HG02884 (cell line): ENCODE measurements around the gene HOGA1.

Source experiments
- ATAC-seq: cut with Tn5 transposase; IDR thresholded peaks from one replicate; pipeline ENCODE4 v1.9.1; 2021; ENCODE audit warnings: mild to moderate bottlenecking, moderate library complexity; ENCODE audit not compliant: unreplicated experiment

Gene HOGA1

DNA sequence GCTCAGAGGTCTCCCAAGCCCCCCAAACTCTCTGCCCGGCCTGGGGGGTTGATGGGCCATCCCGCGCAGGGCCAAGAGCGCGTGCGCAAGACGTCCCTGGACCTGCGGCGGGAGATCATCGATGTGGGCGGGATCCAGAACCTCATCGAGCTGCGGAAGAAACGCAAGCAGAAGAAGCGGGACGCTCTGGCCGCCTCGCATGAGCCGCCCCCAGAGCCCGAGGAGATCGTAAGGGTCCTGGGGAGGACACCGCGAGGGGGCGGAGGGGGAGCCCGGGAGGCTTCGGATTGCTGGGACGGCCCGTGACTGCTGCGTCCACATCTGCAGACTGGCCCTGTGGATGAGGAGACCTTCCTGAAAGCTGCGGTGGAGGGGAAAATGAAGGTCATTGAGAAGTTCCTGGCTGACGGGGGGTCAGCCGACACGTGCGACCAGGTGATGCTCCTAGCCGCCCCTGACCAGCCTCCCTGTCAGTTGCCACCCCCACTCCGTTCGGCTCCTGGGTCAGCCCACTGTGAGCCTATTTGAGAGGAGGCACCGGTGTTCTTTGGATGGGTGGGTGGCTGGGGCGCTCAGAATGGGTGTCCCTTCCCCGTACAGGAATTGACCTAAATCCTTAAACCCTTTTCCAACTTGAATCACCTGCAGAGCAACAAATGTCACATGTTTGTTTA, 5.9 kb upstream of the HOGA1 start:
- ATAC-seq: no peak

DNA sequence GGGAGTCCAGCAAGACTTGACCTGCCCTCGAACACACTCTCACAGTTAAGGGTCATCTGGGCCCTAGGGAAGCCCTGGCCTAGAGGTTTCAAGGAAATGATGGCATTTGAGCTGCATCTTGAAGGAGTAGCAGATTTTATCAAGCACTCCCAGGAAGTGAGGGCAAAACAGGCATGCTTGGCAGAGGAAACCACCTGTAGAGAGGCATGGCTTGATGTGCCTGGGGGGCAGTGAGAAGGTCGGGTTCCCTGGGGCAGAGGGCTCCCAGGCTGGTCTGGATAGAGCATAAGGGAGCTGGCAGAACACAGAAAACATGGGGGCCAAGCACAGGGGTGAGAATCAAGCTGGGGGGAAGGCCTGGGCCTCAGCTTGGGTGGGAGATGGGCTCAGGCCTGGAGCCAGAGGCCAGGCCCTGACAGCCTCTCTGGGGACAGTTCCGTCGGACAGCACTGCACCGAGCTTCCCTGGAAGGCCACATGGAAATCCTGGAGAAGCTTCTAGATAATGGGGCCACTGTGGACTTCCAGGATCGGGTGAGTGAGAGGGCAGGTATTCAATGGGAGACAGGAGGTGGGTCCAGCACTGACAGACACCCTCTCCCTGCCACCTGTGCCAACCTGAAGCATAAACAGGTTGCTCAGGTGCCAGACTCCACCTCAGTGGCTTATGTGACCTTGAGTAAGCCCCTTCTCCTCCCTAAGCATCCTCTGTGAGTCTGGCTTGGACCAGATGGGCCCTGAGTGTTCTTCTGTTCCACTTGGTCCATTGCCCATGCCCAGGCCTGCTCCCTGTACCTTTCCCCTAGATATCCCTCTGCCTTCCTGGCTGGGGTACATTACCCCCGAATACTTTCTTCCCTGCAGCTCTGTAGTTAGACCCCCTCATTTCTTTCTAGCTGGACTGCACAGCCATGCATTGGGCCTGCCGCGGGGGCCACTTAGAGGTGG, 3.5 kb upstream of the HOGA1 start:
- no peak for ATAC-seq

DNA sequence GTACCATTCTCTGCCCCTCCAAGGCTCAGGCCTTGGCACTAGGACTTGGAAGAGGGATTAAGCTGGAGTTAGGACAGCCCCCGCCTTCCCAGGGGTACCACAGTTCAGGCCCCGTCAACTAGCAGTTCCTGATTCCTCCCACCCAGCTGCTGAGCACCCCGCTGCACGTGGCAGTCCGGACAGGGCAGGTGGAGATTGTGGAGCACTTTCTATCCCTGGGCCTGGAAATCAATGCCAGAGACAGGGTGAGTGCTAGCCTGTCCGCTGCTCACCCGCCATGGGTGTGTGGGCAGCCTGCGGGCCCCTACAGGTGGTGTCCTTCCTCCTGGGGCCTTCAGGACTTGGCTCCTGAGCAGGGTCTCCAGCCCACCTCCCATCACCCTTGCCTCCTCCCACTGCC, 2.0 kb upstream of the HOGA1 start:
- ATAC-seq: no peak

DNA sequence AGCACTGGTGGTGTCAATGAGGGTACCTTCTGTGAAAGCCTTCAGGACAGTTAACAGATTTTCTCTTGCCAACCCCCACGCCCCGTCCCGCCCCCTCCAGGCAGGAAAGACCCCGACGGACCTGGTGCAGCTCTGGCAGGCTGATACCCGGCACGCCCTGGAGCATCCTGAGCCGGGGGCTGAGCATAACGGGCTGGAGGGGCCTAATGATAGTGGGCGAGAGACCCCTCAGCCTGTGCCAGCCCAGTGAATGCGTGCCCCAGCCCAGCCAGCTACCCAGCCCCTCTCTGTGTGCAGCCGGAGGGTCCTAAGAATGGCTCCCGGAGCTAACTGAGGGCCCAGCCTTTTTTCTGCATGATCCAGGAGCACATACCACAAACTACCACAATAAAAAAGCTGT, 713 bp upstream of the HOGA1 start:
- ATAC-seq: no peak

DNA sequence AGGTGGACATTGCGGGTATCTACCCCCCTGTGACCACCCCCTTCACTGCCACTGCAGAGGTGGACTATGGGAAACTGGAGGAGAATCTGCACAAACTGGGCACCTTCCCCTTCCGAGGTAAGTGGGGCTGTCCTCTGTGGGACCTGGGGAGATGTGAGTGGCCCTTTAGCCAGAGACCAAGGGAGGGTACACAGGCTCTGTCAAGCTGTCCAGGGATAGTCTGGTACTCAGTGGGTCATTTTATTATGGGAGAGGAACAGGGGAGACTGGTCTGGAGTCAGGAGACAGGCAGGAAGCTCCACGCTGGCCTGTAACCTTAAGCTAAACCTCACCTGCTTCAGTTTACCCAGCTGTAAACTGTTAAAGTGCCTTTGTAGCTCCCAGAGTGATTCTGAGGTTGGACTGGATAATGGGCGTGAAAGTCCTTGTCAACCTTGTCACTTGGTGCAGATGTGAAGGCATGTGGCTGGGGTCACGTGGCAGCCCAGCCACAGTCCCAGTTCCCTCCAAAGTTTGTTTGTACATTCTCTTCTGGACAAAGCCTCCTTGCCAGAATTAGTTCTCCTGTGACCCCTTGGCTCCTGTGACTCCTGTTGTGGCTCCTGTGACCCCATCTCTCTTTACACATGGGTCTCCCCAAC, 729 bp downstream of the HOGA1 start:
- ATAC-seq: no peak

DNA sequence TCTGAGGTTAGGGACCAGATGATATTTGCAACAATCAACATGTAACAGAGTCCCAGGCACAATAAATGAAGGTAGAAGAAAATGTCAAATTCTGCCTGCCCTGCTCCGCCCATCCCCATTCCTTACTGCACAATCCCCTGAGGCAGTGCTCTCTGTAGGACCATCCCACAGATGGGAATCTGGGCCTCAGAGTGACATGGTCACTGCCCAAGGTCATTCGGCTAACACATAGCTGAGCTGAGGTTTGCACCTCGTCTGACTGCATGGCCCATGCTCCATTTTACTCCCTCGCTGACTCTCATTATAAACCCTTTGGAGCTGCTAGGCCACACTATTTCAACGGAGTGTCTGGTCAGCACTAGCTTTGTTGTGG, 1.2 kb downstream of the HOGA1 start:
- ATAC-seq: no peak

DNA sequence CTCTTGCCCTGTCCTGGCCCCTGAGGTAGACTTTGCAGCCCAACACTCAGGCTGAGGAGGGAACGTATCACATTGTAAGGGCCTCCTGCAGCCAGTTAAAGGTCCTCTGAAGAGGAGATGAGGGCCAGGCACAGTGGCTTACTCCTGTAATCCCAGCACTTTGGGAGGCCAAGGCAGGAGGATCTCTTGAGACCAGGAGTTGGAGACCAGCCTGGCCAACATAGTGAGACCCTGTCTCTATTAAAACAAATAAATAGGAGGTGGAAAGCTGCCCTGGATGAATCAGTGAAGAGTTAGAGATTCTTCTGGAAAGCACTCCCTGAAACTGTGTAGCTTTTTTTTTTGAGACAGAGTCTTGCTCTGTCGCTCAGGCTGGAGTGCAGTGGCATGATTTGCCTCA, 3.0 kb downstream of the HOGA1 start:
- ATAC-seq: no peak

DNA sequence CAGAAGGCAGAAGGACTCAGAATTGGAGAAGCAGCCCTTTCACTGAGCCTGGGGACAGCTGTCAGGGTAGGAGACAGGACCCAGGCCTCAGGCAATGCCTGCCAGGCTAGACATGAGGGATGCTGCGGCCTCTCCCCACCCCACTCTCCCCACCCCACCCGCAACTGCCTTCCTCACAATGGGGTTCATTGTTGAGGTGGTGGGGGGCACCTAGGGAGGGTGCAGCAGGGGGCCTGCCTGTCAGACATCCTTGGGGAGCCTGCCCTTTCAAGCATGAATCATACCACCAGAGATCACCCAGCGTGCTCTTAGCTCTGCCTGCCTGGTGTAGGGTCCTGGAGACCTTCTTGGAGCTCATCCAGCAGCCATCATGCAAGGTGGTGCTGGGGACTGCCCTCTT, 5.3 kb downstream of the HOGA1 start, which contains the start of gene C10orf62:
C10orf62 (plus strand) TSS at position 243 of the 400 bp plus-strand sequence. CDS start 177 bp downstream, outside the sequence.
- ATAC-seq: no peak

DNA sequence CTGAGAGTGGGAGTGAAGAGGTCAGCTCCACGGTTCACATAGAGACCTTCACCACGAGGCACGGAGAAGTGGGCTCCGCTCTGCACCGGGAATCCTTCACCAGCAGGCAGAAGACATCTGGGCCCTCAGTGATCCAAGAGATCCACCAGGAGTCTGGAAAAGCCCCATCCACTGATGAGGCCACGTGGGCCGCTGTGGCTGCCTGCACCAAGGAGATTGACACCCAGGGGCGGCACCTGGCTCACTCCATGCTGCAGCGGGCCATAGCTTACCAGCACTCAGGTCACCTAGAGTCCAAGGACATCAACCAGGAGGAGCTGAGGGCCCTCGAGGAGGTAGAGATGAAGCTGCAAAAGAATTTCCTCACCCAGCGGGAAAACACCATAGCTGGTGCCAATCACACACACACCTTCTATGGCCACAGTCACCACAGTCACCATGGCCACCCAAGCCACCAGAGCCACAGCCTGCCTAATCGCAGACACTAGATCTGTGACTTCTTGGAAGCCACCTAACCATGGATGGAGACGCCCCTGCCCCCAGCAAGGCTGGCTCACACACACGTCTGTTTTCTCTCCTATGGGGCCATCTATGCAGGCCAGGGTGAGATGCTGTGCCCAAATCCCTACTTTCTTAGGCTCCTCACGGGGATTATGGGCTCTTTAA, 6.0 kb downstream of the HOGA1 start:
- no peak for ATAC-seq

DNA sequence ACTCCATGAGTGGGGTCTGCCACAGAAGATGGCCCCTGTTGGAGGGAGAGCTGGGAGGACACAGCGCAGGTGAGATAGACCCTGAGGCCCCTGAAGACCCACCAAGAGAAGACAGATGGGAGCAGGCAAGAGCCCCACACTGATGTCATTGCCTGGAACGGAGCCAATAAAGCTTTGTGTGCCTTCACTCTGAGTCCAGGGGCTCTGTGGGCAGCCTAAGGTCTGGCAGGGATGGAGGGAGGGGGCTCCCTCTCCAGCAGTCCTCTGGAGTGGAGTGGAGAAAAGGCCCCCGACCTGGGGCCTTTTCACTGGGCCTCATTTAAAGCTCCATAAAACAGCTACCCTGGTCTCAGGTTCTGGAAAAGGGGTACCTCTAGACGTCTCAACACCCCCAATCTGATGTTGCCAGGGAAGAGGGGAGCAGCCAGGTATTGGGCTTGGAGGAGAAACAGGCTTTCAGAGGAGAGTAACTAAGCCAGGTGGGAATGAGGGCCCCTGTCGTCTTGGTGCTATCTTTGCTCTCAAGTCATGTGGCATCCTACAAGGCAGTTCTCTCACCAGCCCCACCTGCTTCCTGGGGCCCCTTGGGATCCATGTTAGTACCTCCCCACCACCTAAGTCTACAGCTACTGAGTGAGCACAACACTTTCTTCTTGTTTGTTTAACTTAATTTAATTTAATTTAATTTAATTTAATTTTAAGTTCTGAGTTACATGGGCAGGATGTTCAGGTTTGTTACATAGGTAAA, 6.7 kb downstream of the HOGA1 start:
- no peak for ATAC-seq

DNA sequence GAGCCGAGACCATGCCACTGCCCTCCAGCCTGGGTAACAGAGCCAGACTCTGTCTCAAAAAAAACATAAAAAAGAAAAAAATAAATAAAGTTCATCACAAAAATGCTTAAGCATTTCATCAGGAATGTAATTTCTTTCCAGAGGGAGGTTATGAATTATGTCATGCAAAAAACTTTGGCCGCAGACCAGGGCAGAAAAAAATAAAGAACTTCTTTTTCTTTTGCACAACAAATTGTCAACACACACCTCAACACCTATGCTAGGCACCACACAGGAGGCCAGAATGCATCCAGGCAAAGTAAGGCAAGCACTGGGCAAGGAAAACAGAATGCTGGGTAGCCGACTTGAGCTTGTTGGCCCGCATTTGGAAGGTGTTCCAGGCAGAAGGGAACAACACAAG, 9.2 kb downstream of the HOGA1 start:
- ATAC-seq: no peak

DNA sequence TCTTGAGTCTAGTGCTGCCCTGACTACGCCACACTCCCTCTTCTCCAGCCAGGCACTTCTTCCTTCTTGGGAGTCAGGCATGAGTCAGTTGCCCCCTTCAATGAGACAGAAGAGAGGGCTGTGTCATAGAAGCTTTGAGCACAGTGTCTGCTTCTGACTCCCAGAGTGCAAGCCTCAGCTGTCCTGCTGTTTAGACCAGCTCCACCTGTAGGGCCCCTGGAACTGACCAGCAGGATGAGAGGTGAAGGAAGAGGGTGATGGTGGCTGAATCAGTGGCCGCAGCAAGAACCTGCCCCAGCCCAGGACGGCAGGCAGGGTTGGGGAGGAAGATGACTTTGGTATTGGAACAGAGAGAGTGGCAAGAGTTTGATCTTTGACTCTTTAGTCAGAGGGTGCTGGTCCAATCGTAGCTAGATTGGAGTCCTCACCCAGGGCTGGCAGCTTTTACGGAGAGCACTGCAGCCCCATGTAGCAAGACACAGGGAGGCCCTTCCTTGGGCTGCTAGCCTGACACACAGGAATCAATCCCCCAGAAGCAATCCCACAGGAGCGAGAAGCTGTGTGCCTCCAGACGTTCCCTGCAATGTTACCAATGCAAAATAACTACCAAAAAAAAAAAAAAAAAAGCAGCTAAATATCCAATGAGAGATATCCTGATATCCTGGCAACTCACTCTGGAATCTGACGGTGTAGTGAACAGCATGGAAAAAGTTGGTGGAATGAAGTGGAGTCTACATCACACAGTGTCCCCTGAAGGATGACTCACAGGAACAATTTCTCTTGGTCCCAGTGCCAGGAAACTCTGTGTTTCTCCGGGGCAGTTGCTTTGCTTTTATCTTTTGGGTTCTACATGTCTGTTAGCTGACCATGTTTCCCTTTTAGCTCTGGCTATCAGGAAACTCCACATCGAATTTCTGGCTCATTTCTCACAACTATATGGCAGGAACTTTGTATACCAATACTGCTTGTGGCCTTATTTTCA, 12.2 kb downstream of the HOGA1 start:
- no peak for ATAC-seq

DNA sequence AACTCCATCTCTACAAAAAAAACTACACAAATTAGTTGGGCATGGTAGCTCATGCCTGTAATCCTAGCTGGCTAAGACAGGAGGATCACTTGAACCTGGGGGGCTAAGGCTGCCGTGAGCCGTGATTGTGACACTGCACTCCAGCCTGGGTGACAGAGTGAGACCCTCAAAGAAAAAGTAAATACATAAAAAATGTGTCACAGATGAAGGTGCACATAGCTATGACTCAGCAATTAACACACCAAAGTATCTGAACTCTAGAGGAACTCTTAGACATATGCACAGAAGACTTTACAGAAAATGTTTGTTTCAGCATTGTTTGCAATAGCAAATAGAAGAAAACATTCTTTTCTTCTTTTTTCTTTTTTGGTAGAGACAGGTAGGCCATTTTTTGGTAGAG, 13.6 kb downstream of the HOGA1 start:
- ATAC-seq: no peak

DNA sequence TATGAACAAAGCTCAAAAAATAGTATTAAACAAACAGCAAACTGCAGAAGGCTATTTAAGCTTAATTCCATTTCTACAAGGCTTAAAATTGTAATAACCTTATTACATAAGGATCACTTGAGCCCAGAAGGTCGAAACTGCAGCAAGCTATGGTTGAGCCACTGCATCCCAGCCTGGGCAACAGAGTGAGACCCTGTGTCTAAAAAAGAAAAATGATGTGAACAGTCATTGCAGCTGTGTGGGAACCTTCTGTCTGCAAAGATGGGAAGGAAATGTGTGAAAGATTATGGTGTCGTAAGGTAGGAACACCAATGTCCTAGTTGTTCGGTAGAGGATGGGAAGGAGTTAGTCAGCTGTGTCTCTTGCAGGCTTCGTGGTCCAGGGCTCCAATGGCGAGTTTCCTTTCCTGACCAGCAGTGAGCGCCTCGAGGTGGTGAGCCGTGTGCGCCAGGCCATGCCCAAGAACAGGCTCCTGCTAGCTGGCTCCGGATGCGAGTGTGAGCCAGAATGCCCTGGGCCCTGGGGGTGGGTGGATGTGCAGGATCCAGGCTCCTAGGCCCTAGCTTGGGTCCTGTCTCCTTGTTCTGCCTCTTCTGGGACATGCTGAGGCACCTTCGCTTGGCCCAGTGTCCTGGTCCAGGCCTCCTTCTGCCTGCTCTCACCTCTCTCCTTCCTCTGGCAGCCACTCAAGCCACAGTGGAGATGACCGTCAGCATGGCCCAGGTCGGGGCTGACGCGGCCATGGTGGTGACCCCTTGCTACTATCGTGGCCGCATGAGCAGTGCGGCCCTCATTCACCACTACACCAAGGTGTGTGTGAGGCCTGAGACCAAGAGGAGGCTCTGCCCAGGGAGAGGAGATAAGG, 14.4 kb downstream of the HOGA1 start:
- no peak for ATAC-seq

DNA sequence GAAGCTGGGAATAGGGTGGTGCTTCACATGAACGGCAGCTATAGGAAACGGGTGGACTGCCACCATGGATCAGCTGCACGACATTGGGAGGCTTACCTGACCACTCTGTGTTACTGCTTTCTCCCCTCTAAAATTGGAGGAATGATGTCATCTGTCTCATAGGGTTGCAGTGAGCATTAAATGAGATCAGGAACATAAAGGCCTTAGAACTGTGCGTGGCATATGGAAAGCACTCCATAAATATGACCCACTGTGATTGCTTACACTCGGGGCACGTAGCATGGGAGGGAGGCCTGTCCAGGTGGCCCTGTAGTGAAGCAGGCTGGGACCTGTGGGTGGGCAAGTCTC, 15.1 kb downstream of the HOGA1 start:
- ATAC-seq: no peak

DNA sequence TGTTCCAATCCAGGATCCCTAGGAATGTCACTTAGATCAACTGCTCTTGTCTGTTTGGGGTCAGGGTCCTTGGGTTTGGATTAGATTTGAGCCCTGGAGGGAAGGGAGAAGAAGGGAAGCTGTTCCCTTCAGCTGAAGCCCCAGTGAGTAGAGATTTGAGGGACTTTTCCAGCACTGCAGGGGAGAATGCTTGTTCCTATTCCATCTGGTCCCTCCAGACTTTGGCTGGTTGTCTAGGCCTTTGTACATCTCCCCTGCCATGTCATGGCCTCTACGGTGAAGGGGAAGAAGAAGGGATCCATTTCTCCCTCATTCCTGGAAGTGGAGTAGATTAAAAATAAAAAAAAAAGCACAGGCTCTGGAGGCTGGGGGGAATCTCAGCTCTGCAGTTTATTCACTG, 16.4 kb downstream of the HOGA1 start:
- no peak for ATAC-seq

DNA sequence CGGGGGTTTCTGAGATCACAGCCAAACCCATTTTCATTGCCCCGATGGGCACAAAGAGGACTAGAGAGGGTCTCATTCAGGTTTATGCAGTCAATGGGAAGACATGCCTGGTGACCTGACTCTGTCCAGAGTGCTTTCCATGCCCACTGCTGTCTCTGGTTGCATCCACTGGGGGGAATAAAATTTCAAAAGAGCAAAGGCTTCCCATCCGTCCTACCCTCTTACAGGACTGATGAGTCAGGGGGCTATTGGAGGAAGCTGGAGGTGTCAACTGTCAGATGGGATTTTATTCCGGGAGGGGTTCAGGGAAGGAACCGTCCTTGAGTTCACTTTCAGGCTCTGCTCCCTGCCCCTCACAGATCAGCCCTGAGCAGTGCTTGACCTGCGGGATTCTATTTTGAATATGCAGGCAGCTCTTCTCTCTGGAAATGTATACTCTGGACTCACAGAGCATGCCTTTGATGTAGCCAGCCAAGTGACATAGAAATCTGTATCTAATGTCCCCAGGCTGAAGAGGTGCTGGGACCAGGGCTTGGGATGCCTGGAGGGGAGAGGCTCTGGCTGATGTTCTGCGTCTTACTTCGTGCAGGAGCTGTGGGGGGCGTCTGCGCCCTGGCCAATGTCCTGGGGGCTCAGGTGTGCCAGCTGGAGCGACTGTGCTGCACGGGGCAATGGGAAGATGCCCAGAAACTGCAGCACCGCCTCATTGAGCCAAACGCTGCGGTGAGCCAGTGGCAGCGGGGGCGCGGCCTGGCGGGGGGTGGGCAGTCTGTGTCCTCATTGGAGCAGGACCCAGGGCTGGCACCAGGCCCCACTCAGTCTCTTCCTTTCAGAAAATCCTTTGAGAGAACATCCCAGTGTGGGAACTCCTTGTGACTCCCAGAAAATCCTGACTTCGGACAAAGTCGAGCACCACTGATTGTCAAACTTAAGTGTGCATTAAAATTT, 17.4 kb downstream of the HOGA1 start:
- no peak for ATAC-seq
